Eye (tissue), 1 donor: ENCODE measurements around the gene KCNJ16.

Source experiments
- DNase-seq: peaks from one replicate; pipeline ENCODE4 v3.0.0-alpha.2; 2015

Gene KCNJ16

DNA sequence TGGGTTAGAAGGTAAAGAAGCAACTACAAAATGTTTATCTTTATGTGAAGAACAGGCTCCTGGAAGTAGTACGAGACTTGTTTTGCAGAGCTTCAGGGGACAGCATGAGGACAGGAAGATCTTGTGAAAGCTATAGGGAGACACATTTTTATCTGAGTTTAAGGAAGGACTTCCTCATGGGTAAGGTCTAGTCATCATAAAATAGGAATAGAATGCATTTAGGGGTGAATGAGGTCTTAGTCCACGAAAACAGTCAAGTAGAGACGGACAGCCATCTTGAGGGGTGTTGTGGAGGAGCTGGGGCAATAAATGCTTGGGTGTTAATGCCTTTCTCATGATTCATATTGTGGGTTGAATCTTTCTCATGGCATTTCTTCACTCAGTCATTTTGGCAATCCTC is 24.3 kb downstream of the KCNJ16 start:
- DNase-seq = no peak

DNA sequence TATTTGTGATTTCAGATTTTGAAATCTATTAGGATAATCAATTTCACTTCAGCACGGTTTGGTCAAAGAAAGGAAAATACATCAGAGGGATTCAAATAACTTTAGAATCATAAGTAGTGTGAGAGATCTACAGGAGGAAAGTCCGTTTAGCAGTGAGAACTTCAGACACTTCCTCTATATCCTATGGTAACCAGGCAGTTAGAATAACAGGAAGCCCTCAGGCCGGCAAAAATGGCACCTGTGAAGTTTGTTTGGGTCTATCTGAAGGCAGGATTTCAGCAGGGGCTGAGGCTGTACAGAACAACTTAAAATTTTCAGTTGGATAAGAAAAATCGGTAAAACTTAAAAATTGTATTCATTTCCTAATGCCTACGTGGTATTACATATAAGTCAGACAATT is 24.9 kb downstream of the KCNJ16 start:
- no peak for DNase-seq

DNA sequence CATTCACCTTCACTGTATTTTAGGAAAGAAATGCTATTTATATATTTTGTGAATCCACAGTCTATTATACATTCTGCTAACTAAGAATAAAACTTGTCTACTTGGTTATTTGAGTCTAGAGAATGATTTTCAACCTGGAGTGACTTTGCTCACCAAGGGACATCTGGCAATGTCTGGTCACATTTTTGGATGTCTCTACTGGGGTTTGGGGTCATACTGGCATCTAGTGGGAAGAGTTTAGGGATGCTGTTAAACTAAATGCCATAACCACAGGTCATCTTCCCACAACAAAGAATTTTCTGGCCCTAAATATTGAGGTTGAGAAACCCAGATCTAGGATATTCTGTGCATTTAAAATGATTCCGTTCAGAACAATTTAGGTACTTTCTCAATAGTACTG is 26.0 kb downstream of the KCNJ16 start:
- no peak for DNase-seq

DNA sequence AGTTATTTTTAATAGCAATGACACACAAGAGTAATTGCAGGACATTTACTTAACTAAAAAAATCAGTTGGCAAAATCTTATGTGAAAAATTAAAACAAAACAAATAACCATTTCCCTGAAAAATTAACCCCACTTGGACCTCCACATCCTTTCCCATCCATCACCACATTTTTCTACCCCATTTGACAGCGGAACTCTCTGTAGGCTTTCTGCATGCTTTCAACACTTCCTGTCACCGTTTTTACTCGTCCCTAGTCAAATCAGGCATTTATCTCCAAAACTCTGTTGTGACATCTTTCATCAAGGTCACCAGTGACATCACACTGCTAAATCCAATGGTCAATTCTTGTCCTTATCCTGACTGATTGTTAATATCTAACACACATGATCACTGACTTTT is 27.5 kb downstream of the KCNJ16 start:
- DNase-seq = no peak

DNA sequence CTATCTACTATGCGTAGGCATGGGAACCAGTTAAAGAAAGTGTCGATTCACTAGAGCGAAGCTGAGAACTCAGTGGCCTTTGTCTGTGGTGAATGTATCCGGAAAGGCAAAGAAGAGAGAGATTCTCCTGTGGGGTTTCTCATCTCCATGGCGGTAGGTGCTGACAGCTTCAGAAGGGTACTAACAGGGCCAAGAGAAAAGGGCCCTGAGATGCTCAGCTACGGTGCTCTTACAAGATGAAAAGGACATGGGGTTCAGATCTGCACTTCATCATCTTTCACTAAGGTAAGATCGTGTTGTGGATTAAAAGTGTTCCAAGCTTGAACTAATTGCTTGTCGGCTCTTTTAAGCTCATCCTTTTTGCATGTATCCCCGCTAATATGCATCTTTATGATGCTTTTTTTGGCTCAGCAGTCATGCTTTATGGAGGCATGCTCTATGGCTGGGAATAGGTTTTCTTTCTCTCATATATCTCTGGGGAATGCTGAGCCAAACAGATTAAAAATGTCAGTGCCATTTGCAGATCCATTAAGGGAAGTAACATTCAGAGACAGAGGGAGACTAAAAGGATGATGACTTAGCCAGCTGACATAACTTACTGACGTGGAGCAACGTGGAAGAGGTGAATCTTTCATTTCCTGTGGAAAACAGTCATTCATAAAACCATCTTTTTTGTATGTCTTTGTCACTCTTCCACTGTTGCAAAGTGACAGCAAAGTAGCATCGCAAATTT is 29.9 kb downstream of the KCNJ16 start:
- DNase-seq = peak; percentile 53

DNA sequence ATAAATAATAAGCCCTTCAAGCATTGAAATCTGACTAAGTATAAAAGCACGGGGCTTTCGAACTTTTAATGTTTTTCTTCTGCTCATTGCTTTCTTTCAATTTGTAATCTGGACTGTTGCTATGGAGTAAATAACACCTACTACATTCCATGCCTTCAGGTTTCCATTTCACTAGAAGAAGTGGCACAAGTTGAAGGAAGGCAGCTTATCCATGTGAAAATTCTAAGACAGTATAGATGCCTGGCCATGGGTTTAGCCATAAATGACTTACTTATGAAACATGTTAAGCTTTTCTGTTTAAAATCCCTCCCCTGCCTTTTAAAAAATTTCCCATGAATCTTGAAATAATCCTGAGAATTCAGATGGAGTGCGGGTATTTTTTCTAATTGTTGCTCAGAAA is 30.6 kb downstream of the KCNJ16 start:
- no peak for DNase-seq

DNA sequence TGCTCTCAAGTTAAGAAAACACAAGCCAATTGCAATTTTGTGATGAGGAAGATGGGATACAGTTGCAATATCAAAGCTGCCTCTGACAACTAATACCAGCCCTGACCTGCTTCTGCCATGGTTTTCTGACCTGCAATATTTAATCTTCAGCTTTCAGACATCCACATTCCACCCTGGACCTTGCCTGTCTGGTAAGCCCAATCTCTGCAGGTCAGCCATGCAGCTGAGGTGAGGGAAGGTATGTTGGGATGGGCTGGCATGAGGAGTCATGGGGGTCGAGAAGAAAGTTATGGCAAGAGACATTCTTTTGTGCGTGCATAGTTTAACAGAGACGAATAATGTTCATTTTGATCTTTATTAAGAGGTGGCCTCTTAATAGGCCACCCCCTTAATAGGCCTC is 31.5 kb downstream of the KCNJ16 start:
- no peak for DNase-seq

DNA sequence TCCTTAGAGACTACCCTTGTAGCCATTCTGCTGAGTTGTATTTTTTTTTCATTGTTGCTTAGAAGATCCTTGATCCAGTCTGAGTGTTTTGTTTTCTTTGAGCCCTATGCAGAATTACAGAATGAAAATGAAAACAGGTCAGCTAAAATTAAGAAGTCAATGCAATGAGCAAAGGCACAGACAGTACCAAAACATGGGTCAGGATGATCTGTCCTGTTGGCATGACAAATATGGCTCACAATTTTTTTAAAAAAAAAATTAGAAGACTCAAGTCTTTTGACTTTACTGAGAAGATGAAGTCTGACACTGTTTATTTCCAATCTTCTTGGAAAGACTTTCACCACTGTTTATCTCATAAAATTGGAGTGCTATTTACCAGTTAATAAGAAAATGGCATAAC is 32.4 kb downstream of the KCNJ16 start:
- no peak for DNase-seq

DNA sequence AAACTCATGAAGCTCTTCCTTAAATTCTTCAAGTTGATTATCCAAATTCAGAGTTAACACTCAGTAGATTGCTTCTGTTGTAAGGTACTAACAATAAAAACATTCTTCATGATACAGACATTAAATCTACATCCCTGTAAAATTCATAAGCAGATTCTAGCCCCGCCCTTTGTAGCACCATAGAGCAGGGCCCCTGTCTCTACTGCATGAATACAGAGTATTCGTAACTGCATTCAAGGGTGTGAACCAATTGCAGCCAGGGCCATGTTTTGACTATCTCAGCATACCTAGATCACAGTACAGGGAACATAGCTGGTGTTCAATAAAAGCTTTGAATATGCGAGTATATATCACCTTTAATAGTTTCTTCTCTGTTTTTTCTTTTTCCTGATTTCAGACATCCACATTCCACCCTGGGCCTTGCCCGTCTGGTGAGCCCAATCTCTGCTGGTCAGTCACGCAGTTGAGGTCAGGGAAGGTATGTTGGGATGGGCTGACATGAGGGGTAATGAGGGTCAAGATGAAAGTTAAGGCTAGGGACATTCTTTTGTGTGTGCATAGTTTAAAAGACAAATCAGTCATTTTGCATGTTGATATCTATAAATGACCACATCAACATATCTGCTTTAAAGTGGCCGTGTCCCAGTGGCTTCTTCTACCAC is 33.0 kb downstream of the KCNJ16 start:
- no peak for DNase-seq

DNA sequence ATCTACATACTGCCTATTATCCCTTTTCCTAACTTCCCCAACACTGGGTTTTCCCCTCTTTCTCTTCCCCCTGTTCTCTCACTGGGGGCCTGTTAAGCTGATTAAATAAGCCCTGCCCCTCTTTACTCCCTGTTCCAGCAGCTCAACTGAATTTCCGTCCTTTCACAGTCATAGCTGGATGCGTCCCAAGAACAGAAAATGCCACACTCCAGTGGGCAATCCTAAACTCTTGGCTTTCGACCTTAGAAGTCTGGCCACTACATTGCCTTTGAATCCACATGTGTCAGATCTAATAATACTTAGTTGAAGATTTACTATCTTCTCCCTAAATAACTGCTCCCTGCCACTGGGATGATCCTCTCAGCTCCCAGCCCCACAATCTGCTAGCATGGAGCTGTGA is 34.5 kb downstream of the KCNJ16 start:
- DNase-seq = no peak

DNA sequence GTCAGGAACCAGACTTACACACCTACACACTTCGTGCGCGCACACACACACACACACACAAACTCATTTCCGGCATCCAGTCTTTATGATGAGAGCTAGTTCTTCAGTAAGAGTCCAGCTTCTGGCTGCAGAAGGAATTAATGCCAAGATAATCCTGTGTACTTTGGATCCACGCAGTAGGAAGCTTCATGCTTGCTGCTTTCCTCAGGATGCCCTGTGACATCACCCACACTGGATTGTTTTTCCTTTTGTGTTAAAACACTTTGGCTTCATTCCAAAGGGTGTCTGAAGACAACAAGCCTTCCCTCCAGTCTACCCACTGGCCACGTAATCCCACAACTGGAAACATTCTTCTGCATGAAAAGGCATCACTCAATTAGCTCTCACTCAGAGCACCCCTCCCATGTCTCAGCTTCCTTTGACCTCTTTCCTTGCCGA is 35.4 kb downstream of the KCNJ16 start:
- peak; percentile 43 for DNase-seq

DNA sequence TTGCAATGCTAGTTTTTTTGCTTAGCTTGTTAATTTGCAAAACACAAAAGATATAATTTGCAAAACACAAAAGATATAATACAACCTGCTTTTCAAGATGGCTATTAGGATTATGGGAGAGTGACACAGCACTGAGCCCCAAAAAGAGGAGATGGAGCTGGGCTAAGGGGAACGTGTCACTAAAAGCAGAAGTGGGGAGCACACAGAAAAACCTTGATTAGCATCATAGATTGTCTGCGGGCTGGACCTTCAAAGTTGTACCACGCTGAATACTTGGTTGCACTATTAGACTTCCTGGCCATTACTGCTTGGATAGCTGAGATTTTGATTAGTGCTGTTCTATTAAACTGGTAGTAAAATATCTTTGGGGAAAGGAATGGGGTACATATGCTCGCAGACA is 36.2 kb downstream of the KCNJ16 start:
- no peak for DNase-seq

DNA sequence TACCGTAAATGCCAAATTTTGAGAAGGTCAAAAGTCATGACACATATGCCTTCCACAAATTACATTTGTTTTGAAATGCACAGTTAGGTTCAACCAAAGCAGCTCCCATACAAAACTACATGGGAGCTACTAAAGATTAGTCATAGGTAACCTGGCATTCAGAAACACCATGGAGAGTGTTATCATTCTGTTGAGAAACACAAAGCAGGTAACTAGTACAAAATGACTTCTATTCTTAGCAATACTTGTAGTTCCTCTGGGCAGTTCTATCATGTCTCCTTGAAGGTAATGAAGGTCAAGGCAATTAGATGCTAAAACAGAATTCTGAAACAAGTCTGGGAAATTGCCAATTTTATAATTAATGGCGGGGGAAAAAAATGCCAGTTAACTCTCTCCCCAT is 39.4 kb downstream of the KCNJ16 start:
- DNase-seq = no peak

DNA sequence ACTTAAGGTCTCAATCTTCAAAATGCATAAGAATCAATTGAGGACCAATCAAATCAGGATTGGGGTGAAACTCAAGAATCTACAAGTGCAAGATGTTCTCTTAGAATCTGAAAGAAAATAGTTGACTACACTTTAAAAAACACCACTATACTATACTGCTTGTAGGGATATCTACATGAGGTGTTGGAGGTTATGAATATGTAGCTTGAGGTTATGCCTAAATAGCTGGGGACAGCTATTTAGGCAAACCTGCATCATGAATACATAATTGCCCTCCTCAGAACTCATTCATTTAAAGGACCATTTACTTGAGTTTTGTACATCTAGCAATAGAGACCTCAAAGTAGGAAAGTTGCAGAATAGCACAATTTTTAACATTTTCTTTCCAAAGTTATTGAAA is 40.1 kb downstream of the KCNJ16 start:
- DNase-seq = no peak

DNA sequence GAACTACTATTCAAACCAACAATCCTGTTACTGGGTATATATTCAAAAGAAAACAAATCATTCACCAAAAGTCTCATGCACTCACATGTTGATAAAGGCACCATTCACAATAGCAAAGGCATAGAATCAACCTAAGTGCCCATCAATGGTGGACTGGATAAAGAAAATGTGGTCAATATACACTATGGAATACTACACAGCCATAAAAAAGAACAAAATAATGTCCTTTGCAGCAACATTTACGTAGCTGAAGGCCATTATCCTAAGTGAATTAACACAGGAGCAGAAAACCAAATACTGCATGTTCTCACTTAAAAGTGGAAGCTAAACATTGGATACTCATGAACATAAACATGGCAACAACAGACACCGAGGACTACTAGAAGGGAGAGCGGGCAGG is 41.9 kb downstream of the KCNJ16 start:
- DNase-seq = no peak

DNA sequence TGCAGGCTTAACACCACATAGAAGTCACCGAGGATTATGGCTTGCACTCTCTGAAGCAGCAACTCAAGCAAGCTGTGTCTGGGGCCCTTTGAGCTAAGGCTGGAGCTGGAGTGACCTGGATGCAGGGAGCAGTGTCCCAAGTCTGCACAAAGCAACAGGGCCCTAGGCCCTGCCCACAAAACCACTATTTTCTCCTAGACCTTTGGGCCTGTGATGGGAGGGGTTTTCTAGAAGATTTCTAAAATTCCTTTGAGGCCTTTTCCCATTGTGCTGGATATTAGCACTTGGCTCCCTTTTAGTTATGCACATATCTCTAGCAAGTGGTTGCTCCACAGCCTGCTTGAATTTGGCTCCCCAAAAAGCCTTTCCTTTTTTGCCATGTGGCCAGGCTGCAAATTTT is 44.5 kb downstream of the KCNJ16 start:
- DNase-seq = no peak

DNA sequence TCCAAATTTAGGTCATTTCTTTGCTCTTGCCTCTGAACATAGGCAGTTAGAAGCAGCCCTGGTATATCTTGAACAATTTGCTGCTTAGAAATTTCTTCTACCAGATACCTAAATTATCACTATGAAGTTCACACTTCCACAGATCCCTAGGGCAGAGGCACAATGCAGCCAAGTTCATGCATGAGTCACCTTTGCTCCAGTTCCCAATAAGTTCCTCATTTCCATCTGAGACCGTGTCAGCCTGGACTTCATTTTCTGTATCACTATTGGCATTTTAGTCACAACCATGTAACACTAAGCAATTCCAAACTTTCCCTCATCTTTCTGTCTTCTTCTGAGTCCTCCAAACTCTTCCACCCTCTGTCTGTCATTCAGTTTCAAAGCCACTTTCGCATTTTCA is 45.0 kb downstream of the KCNJ16 start:
- no peak for DNase-seq

DNA sequence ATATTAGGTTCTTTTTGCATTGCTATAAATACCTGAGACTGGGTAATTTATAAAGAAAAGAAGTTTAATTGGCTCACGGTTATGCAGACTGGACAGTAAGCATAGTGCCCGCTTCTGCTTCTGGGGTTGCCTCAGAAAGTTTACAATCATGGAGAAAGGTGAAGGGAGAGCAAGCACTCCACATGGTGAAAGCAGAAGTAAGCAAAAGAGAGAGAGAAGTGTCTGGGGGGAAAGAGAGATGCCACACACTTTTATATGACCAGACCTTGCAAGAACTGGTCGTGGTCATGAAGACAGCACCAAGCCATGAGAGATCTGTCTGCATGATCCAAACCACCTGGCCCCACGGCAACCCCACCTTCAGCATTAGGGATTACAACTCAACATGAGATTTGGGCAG is 45.4 kb downstream of the KCNJ16 start:
- no peak for DNase-seq

DNA sequence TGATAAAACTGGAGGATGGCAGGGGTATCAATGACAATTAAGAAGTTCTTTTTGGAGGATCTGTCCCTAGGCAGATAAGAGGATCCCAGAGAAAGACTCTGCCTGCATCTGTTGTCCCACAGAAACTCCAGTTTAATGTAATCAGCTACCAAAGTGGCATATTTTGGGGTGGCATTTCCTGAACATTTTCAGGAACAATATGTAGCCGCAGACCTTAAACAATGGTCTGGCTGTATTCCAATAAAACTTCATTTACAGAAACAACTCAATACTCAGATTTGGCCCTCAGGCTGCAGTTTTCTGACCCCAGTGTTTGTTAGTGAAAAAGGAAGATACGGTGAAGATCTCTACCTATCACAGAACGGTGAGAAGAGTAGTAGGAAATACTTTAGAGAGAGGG is 46.1 kb downstream of the KCNJ16 start:
- no peak for DNase-seq

DNA sequence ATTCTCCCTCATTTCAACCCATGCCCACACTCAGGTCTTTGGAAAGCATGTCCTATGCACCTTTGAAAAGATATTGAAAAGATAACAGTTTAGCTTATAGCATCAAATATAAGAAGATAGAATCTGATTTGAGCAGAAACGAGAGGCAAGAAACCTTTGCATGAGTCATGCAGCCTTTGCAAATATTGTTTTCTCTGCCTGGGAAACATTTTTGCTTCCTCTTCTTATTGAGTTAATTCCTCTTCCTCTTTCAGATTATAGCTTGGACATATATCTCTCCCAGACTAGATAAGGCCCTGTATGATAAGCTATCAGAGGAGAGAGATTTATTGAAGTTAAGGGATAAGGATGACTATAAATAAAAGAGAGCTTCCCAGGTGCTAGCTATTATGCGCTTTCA is 48.2 kb downstream of the KCNJ16 start:
- DNase-seq = no peak

DNA sequence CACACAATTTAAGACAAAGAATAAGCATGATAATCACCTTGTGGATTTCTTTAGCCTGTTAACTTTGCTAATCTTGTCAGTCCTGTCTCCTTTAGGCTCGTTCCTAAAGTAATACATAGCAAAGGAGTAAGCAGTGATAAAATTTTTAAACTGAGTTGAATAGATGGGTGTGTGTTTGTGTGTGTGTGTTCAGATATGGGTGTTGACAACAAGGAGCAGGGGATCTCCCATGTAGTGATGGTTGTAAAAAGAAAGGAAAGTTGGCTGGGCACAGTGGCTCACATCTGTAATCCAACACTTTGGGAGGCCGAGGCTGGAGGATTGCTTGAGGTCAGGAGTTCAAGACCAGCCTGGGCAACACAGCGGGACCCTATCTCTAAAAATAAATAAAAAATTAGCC is 49.7 kb downstream of the KCNJ16 start:
- DNase-seq = no peak

DNA sequence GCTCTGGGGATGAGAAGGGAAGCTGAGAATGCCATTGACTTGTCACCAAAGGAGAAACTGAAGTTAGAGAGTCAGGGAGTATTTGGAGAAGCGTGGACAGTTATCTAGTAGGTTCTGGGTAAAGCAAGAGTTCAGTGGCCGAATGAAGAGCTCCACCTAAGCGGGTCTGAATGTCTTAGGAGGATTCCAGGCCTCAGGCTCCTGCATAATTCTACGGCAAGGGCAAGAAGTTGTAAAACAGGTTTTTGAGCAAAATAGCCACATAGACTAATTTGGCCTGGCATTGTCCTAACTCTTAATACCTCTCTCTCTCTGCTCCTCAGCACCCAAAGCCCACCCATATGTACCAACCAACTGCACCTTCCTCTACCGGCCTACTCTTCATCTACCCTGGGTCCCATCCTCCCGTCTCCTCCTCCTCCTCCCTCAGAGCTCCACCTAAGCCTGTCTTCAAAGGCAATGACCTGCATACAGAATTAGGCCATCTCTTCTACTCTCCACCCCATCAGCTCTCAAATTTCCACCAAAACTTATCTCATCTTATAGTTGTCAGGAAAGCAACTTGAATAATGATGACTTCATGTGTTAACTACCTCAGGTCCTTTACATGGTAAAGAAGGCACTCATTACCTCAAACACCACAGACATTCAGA is 52.3 kb downstream of the KCNJ16 start:
- DNase-seq = no peak

DNA sequence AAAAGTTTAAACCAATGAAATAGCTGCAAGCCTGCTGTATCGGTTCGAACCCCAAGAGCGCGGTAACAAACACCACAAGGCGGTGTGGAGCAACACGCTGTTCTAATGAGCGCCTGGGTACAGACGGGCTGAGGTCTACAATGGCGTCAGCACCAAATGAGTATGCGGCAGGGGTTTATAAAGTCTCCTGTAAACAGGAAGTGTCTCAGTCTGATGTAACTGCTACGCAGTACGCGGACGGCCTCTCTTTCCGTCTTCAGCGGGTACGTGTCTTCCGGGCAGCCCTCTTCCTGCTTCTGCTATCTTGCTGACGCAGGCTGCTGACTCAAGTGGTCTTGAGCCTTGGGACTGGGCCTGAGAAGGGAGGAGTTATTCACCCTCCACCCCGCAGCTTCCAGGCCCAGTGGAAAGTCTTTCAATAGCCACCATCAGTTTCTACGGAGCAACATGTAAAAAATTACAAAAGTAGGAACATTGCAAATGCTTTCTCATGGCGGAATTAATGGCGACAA is 53.8 kb downstream of the KCNJ16 start:
- no peak for DNase-seq

DNA sequence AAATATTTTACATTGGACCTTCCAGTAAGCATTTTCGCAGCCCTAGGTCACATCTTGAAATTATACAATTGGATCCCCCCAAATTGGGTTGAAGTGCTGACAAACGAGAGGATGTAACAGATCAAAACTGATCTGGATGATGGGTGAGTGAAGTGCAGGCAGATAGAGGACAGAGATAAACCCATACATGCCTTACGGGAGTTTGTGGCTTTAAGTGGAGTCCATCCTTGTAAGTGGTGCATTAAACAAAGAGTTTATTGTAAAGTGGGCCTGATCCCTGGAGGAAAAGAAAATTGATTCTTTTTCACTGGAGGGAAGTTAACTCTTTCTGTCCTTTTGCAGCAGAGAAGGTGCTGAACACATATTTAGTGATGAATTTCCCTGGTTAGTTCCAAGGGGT is 55.3 kb downstream of the KCNJ16 start:
- DNase-seq = peak; percentile 57
